C4-2B (cell line): ENCODE results near the gene GNA15.

Source experiments
- H3K27ac ChIP-seq: fragments of 450-650 bp; 2 replicates; pipeline ENCODE4 v1.5.1; 2017
- CTCF ChIP-seq: fragments of 450-650 bp; conservative IDR thresholded peaks from 2 replicates; pipeline ENCODE4 v1.5.1; 2017; ENCODE audit warnings: mild to moderate bottlenecking
- ZFX ChIP-seq: fragments of 450-650 bp; IDR thresholded peaks from 2 replicates; pipeline ENCODE4 v1.6.1; 2017

The GNA15 gene

GRCh38 chr19:3157096-3157845 lies 21.4 kb downstream of the GNA15 start:
- no peak for TF ChIP-seq ZFX
- no peak for TF ChIP-seq CTCF
- no peak overlapping the region for H3K27ac ChIP-seq

- TF ChIP-seq CTCF (no peak), ZFX (no peak)
- H3K27ac ChIP-seq, result no peak overlapping the region
Measured at GRCh38 chr19:3159565-3159964, 23.7 kb downstream of the GNA15 start.

GRCh38 chr19:3160219-3160618 lies 24.4 kb downstream of the GNA15 start:
- no peak overlapping the region for H3K27ac ChIP-seq
- no peak for TF ChIP-seq ZFX
- no peak for TF ChIP-seq CTCF

- H3K27ac ChIP-seq, result no peak overlapping the region
- TF ChIP-seq ZFX (no peak), CTCF (no peak)
Measured at GRCh38 chr19:3161453-3161852, 25.6 kb downstream of the GNA15 start.

GRCh38 chr19:3162418-3163229 lies 26.8 kb downstream of the GNA15 start:
- H3K27ac ChIP-seq, result no peak overlapping the region
- TF ChIP-seq ZFX (no peak), CTCF (no peak)

- TF ChIP-seq CTCF (peak; percentile 97), ZFX (no peak)
- H3K27ac ChIP-seq, result no peak overlapping the region
Measured at GRCh38 chr19:3163230-3163886, 27.5 kb downstream of the GNA15 start.

GRCh38 chr19:3163943-3164342 lies 28.1 kb downstream of the GNA15 start:
- H3K27ac ChIP-seq, result no peak overlapping the region
- TF ChIP-seq ZFX (no peak), CTCF (no peak)
